ENCODE results near the gene PDZD4. TPM values are rescaled to one million over a fixed set of nuclear protein-coding genes. Genes with fewer than 3 reads are reported as not detected.
A peak's percentile ranks its signal among the peaks of the same experiment; 100 is the strongest.

The PDZD4 gene
- total RNA-seq, 1 donor from 2014 or later = 0.07 TPM

- Mint-ChIP-seq H3K27me3 (peaks cover 16% of the 10 kb centered on the region), H3K36me3 (ENCODE audit: low read depth) (no peaks in the 10 kb centered on the region), H3K9me3 (no peaks in the 10 kb centered on the region), H3K27ac (no peak overlapping the region), H3K4me3 (no peak overlapping the region), H3K4me1 (peaks cover 7% of the 10 kb centered on the region)
- no peak for TF ChIP-seq CTCF (IDR thresholded peaks at IDR 0.05)
- intact Hi-C loops (cut with micrococcal nuclease) = no loop called here
- CTCF ChIA-PET = no interaction called here
- no peak for DNase-seq
- POLR2A ChIA-PET = no interaction called here
- ATAC-seq (ENCODE audit: low read depth) = no peak
Measured at GRCh38 chrX:153830640-153831428, 490 bp upstream of the PDZD4 start.

GRCh38 chrX:153829549-153829798 is 870 bp downstream of the PDZD4 start:
- ATAC-seq (ENCODE audit: low read depth) (no peak), DNase-seq (no peak)
- intact Hi-C loops (cut with micrococcal nuclease) = no loop called here
- POLR2A ChIA-PET = no interaction called here
- Mint-ChIP-seq H3K36me3 (ENCODE audit: low read depth) (no peaks in the 10 kb centered on the region), H3K4me1 (peaks cover 7% of the 10 kb centered on the region), H3K27ac (no peak overlapping the region), H3K27me3 (peaks cover 17% of the 10 kb centered on the region), H3K9me3 (no peaks in the 10 kb centered on the region), H3K4me3 (peak overlapping the region; percentile 41)
- no peak for TF ChIP-seq CTCF (IDR thresholded peaks at IDR 0.05)
- CTCF ChIA-PET = no interaction called here

GRCh38 chrX:153828723-153829548 is 1.4 kb downstream of the PDZD4 start:
- intact Hi-C loops (cut with micrococcal nuclease) = no loop called here
- Mint-ChIP-seq H3K27me3 (peaks cover 17% of the 10 kb centered on the region), H3K4me1 (peaks cover 7% of the 10 kb centered on the region), H3K4me3 (peak overlapping the region; percentile 41), H3K9me3 (no peaks in the 10 kb centered on the region), H3K36me3 (ENCODE audit: low read depth) (no peaks in the 10 kb centered on the region), H3K27ac (no peak overlapping the region)
- no peak for DNase-seq
- no peak for TF ChIP-seq CTCF (IDR thresholded peaks at IDR 0.05)
- ChIA-PET CTCF (no interaction called here), POLR2A (no interaction called here)
- peak; percentile 14 for ATAC-seq (ENCODE audit: low read depth)

- H3K9me3 Mint-ChIP-seq = no peaks in the 10 kb centered on the region
- H3K27ac Mint-ChIP-seq = no peak overlapping the region
- peaks cover 19% of the 10 kb centered on the region for H3K27me3 Mint-ChIP-seq
- no peak overlapping the region for H3K4me3 Mint-ChIP-seq
- no peak for DNase-seq
- CTCF ChIA-PET = no interaction called here
- H3K4me1 Mint-ChIP-seq = peaks cover 7% of the 10 kb centered on the region
- H3K36me3 Mint-ChIP-seq (ENCODE audit: low read depth) = no peaks in the 10 kb centered on the region
- intact Hi-C loops (cut with micrococcal nuclease) = no loop called here
- no peak for TF ChIP-seq CTCF (IDR thresholded peaks at IDR 0.05)
- POLR2A ChIA-PET = no interaction called here
- ATAC-seq (ENCODE audit: low read depth) = no peak
Measured at GRCh38 chrX:153828308-153828707, 2.0 kb downstream of the PDZD4 start.

GRCh38 chrX:153827903-153828302 is 2.4 kb downstream of the PDZD4 start:
- ATAC-seq (ENCODE audit: low read depth) (no peak), DNase-seq (no peak)
- peaks cover 7% of the 10 kb centered on the region for H3K4me1 Mint-ChIP-seq
- H3K27me3 Mint-ChIP-seq = peaks cover 19% of the 10 kb centered on the region
- H3K36me3 Mint-ChIP-seq (ENCODE audit: low read depth) = no peaks in the 10 kb centered on the region
- no peak overlapping the region for H3K27ac Mint-ChIP-seq
- CTCF ChIA-PET = no interaction called here
- intact Hi-C loops (cut with micrococcal nuclease) = no loop called here
- no peak for TF ChIP-seq CTCF (IDR thresholded peaks at IDR 0.05)
- H3K4me3 Mint-ChIP-seq = no peak overlapping the region
- POLR2A ChIA-PET = no interaction called here
- no peaks in the 10 kb centered on the region for H3K9me3 Mint-ChIP-seq
